MM.1S (cell line): ENCODE measurements around the gene SLA2.

Source experiments
- EZH2 ChIP-seq: fragments of 300-600 bp; sonication (generic); optimal IDR thresholded peaks from 2 replicates; pipeline ENCODE3; 2017; ENCODE audit warnings: low read depth, mild to moderate bottlenecking, antibody characterized with exemption, low read length, mixed read lengths
- EZH2phosphoT487 ChIP-seq: fragments of 300-600 bp; sonication (generic); IDR thresholded peaks from 2 replicates; pipeline ENCODE4 v1.6.1; 2018; ENCODE audit warnings: antibody characterized with exemption, low read length
- TF ChIP-seq, protein P1 (sequence below): fragments of 300-600 bp; sonication (generic); IDR thresholded peaks from 2 replicates; pipeline ENCODE4 v1.5.1; 2016; ENCODE audit warnings: antibody characterized with exemption, low read length, mixed read lengths

GRCh38 chr20:36607586-36608387 is 38.2 kb downstream of the SLA2 start:
- TF ChIP-seq, protein P1, sequence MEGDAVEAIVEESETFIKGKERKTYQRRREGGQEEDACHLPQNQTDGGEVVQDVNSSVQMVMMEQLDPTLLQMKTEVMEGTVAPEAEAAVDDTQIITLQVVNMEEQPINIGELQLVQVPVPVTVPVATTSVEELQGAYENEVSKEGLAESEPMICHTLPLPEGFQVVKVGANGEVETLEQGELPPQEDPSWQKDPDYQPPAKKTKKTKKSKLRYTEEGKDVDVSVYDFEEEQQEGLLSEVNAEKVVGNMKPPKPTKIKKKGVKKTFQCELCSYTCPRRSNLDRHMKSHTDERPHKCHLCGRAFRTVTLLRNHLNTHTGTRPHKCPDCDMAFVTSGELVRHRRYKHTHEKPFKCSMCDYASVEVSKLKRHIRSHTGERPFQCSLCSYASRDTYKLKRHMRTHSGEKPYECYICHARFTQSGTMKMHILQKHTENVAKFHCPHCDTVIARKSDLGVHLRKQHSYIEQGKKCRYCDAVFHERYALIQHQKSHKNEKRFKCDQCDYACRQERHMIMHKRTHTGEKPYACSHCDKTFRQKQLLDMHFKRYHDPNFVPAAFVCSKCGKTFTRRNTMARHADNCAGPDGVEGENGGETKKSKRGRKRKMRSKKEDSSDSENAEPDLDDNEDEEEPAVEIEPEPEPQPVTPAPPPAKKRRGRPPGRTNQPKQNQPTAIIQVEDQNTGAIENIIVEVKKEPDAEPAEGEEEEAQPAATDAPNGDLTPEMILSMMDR, result no peak
- TF ChIP-seq EZH2 (no peak), EZH2phosphoT487 (no peak)
